CD14-positive monocyte (primary cell): ENCODE results near the gene SH3TC2. TPM values are rescaled to one million over a fixed set of nuclear protein-coding genes. Genes with fewer than 3 reads are reported as not detected.

Experiments
- DNase-seq, 3 donors: peaks; one replicate each; pipeline ENCODE4 v3.0.0-alpha.2; 2011 to 2022
- H2AFZ ChIP-seq: 2 replicates; pipeline ENCODE4 v1.6.0; 2012; ENCODE audit warnings: mild to moderate bottlenecking, low read depth, low read length, inconsistent platforms; ENCODE audit not compliant: insufficient read depth, poor library complexity, severe bottlenecking
- H3K27ac ChIP-seq, 2 donors: 1 replicate in 1 of 2; 2 replicates in 1 of 2; pipeline ENCODE4 v1.5.1; 2012 to 2013; ENCODE audit warnings: low read length in 2 of 2, control low read depth in 1 of 2, inconsistent platforms in 1 of 2, low read depth in 1 of 2, mild to moderate bottlenecking in 1 of 2
- H3K27me3 ChIP-seq, 2 donors: one replicate each; pipeline versions ENCODE4 v1.6.0 to v1.6.1; 2011 to 2013; ENCODE audit warnings: low read length in 2 of 2; ENCODE audit not compliant: control insufficient read depth in 2 of 2, insufficient read depth in 2 of 2
- H3K36me3 ChIP-seq, 2 donors: replicated peaks in 1 of 2; 1 replicate in 1 of 2; 2 replicates in 1 of 2; pipeline versions ENCODE4 v1.5.1 to v1.6.1; 2012 to 2013; ENCODE audit warnings: low read length in 2 of 2, control low read depth in 1 of 2, inconsistent platforms in 1 of 2, mild to moderate bottlenecking in 1 of 2; ENCODE audit not compliant: insufficient read depth in 2 of 2, control insufficient read depth in 1 of 2
- H3K4me1 ChIP-seq, 2 donors: 1 replicate in 1 of 2; 2 replicates in 1 of 2; pipeline versions ENCODE4 v1.5.1 to v1.6.1; 2012 to 2013; ENCODE audit warnings: low read length in 2 of 2, control low read depth in 1 of 2, inconsistent platforms in 1 of 2, mild to moderate bottlenecking in 1 of 2, moderate library complexity in 1 of 2; ENCODE audit not compliant: insufficient read depth in 2 of 2, control insufficient read depth in 1 of 2
- H3K4me2 ChIP-seq: replicated peaks from 2 replicates; pipeline ENCODE3; 2012; ENCODE audit warnings: low read length, moderate library complexity, mild to moderate bottlenecking; ENCODE audit not compliant: poor library complexity, severe bottlenecking; ENCODE audit errors: extremely low read depth
- H3K4me3 ChIP-seq, 3 experiments: fragments of 200-600 bp in 1 of 3; sonication (generic) in 1 of 3; replicated peaks in 1 of 3; 1 replicate in 2 of 3; 2 replicates in 1 of 3; pipeline ENCODE4 v1.5.1; 2011 to 2013; ENCODE audit warnings: low read length in 3 of 3, mild to moderate bottlenecking in 3 of 3, control low read depth in 2 of 3, low read depth in 2 of 3, inconsistent platforms in 1 of 3, moderate library complexity in 1 of 3
- H3K79me2 ChIP-seq: 2 replicates; pipeline ENCODE4 v1.6.0; 2012; ENCODE audit warnings: mild to moderate bottlenecking, control low read depth, inconsistent platforms, low read length, moderate library complexity; ENCODE audit not compliant: insufficient read depth
- H3K9ac ChIP-seq: 2 replicates; pipeline ENCODE4 v1.6.0; 2017; ENCODE audit warnings: low read length, mild to moderate bottlenecking; ENCODE audit not compliant: insufficient read depth, poor library complexity, severe bottlenecking
- H3K9me3 ChIP-seq, 2 donors: replicated peaks in 1 of 2; 1 replicate in 1 of 2; 2 replicates in 1 of 2; pipeline versions ENCODE4 v1.5.1 to v1.6.1; 2012 to 2013; ENCODE audit warnings: low read length in 2 of 2, control low read depth in 1 of 2; ENCODE audit not compliant: control insufficient read depth in 1 of 2, insufficient read depth in 1 of 2
- H4K20me1 ChIP-seq: 2 replicates; pipeline ENCODE4 v1.6.0; 2012; ENCODE audit warnings: mild to moderate bottlenecking, low read length, control low read depth, moderate library complexity; ENCODE audit not compliant: insufficient read depth
- H3K27ac Mint-ChIP-seq, 7 donors: one replicate each; pipeline ENCODE4 v1.8.0; 2020; ENCODE audit warnings: mild to moderate bottlenecking in 7 of 7, mixed read lengths in 7 of 7, moderate library complexity in 6 of 7, inconsistent platforms in 2 of 7
- H3K27me3 Mint-ChIP-seq, 3 donors: one replicate each; pipeline ENCODE4 v1.8.0; 2021 to 2022; ENCODE audit warnings: low read depth in 3 of 3, mild to moderate bottlenecking in 3 of 3, mixed read lengths in 3 of 3, moderate library complexity in 3 of 3, inconsistent platforms in 1 of 3
- H3K36me3 Mint-ChIP-seq, 2 donors: one replicate each; pipeline ENCODE4 v1.8.0; 2020; ENCODE audit warnings: mixed read lengths in 2 of 2, inconsistent platforms in 1 of 2, mild to moderate bottlenecking in 1 of 2
- H3K4me1 Mint-ChIP-seq: one replicate; pipeline ENCODE4 v1.8.0; 2020; ENCODE audit warnings: mild to moderate bottlenecking, mixed read lengths
- H3K4me3 Mint-ChIP-seq, 2 donors: one replicate each; pipeline ENCODE4 v1.8.0; 2020; ENCODE audit warnings: mild to moderate bottlenecking in 2 of 2, mixed read lengths in 2 of 2, moderate library complexity in 1 of 2
- H3K9me3 Mint-ChIP-seq, 7 donors: one replicate each; pipeline ENCODE4 v1.8.0; 2020 to 2022; ENCODE audit warnings: mixed read lengths in 7 of 7, mild to moderate bottlenecking in 6 of 7, moderate library complexity in 6 of 7, inconsistent platforms in 2 of 7
- WGBS: methylation state at CpG from one replicate; pipeline ENCODE4 v1.1.5; 2013; ENCODE audit warnings: missing lambda C conversion rate; ENCODE audit not compliant: insufficient coverage; 5-methylcytosine and 5-hydroxymethylcytosine counted together
- intact Hi-C, 2 donors: fragments of 100-400 bp; cut with micrococcal nuclease; formaldehyde crosslinking; loops; one replicate each; pipeline versions ENCODE4 v1.15.0 to v1.15.1; 2023
- polyA plus RNA-seq, 3 donors: library from polyadenylated mRNA; depleted of rRNA in 1 of 3; unstranded in 2 of 3; stranded (reverse) in 1 of 3; fragments of 300-500 nt in 2 of 3; fragments of >200 nt in 1 of 3; fragmentation: Illumina TruSeq in 2 of 3; gene quantifications; 1 replicate in 2 of 3; 2 replicates in 1 of 3; pipeline ENCODE4 v1.2.3, GENCODE V29; 2012 to 2021
- TF ChIP-seq, protein P1 (sequence below): fragments of 200-600 bp; IDR thresholded peaks from one replicate; pipeline ENCODE4 v1.8.0; 2022; ENCODE audit warnings: antibody characterized with exemption, mild to moderate bottlenecking

SH3TC2 gene
- polyA plus RNA-seq, 3 donors: 0.01 to 0.30 (median 0.14) TPM

DNA sequence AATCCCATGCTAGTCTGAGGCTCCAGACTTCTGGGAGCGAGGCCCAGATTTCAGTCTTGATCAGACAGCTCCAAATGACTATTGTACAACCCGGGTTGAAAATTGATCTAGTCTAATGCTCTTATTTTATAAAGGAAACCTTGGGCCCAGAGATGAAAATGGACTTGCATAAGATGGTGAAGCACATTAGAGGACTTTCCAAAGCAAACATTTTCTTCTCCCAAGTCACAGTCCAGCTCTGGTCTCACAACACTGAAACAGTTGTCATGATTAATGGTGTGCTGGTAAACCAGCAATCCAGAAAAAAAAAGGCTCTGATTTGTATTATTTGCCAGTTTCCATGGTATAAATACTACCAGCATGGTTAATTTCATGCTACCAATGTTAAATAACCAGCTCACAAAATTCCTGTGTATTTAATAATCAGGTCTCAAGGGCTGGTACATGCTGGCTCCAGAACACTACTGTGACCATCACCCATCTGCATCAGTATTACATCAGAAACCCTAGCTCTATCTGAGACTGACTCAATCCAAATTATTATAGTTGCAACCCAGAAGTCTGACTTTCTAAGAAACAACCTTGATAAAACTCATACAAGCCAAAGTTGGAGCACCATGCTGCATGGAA, 45.9 kb upstream of the SH3TC2 start:
- TF ChIP-seq, protein P1, sequence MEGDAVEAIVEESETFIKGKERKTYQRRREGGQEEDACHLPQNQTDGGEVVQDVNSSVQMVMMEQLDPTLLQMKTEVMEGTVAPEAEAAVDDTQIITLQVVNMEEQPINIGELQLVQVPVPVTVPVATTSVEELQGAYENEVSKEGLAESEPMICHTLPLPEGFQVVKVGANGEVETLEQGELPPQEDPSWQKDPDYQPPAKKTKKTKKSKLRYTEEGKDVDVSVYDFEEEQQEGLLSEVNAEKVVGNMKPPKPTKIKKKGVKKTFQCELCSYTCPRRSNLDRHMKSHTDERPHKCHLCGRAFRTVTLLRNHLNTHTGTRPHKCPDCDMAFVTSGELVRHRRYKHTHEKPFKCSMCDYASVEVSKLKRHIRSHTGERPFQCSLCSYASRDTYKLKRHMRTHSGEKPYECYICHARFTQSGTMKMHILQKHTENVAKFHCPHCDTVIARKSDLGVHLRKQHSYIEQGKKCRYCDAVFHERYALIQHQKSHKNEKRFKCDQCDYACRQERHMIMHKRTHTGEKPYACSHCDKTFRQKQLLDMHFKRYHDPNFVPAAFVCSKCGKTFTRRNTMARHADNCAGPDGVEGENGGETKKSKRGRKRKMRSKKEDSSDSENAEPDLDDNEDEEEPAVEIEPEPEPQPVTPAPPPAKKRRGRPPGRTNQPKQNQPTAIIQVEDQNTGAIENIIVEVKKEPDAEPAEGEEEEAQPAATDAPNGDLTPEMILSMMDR: no peak
- Histone ChIP-seq H3K9ac (no peak overlapping the region), H4K20me1 (no peaks in the 10 kb centered on the region), H3K27me3 (no peaks in the 10 kb centered on the region), H3K4me1 (no peaks in the 10 kb centered on the region), H3K79me2 (no peaks in the 10 kb centered on the region), H3K27ac (no peak overlapping the region), H3K9me3 (no peaks in the 10 kb centered on the region), H3K4me3 (no peak overlapping the region), H2AFZ (no peak overlapping the region), H3K36me3 (no peaks in the 10 kb centered on the region), H3K4me2 (no peak overlapping the region)
- WGBS: 100% methylated on average over 1 of the region's 2 CpGs
- peaks cover 8% of the 10 kb centered on the region for H3K4me1 Mint-ChIP-seq
- intact Hi-C loops: no loop called here
- no peaks in the 10 kb centered on the region for H3K9me3 Mint-ChIP-seq
- H3K27me3 Mint-ChIP-seq: peaks cover 0 to 5% (median 2%) of the 10 kb centered on the region in 3 donors
- no peak overlapping the region for H3K27ac Mint-ChIP-seq
- DNase-seq: no peak
- H3K4me3 Mint-ChIP-seq: no peak overlapping the region
- no peaks in the 10 kb centered on the region for H3K36me3 Mint-ChIP-seq

DNA sequence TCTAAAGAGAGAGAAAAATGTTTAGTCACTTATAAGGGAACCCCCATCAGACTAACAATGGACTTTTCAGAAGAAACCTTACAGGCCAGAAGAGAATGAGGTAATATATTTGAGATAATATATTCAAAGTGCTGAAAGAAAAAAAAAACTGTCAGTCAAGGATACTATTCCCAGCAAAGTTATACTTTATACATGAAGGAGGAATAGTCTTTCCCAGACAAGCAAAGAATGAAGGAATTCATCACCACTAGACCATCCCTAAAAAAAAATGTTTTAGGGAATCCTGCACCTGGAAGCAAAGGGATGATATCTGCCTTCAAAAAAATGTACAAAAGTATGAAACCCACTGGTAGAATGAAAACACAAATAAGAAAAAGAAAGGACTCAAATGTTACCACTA, 37.5 kb upstream of the SH3TC2 start:
- Mint-ChIP-seq H3K27me3 (no peaks in the 10 kb centered on the region), H3K27ac (no peak overlapping the region), H3K9me3 (peaks cover 20 to 40% (median 35%) of the 10 kb centered on the region in 7 donors), H3K4me1 (no peaks in the 10 kb centered on the region), H3K36me3 (no peaks in the 10 kb centered on the region), H3K4me3 (no peak overlapping the region)
- no peak for DNase-seq
- Histone ChIP-seq H2AFZ (no peak overlapping the region), H3K4me2 (no peak overlapping the region), H3K79me2 (no peaks in the 10 kb centered on the region), H3K4me3 (no peak overlapping the region), H3K36me3 (no peaks in the 10 kb centered on the region), H3K27ac (no peak overlapping the region), H4K20me1 (no peaks in the 10 kb centered on the region), H3K9ac (no peak overlapping the region), H3K4me1 (no peaks in the 10 kb centered on the region), H3K27me3 (no peaks in the 10 kb centered on the region), H3K9me3 (peaks cover 6 to 10% of the 10 kb centered on the region in 2 donors)
- TF ChIP-seq, protein P1: no peak
- intact Hi-C loops: no loop called here
